HG02798 (cell line): ENCODE results near the gene MRPL28.
A peak's percentile ranks its signal among the peaks of the same experiment; 100 is the strongest.
"Not testable (repeated sequence)": the region's sequence is repeated elsewhere in the genome, so short reads cannot be mapped to it uniquely, and the experiment has no call there.

Experiments
- ATAC-seq: cut with Tn5 transposase; IDR thresholded peaks from one replicate; pipeline ENCODE4 v1.9.1; 2021; ENCODE audit warnings: mild to moderate bottlenecking; ENCODE audit not compliant: unreplicated experiment, poor library complexity

MRPL28 gene

DNA sequence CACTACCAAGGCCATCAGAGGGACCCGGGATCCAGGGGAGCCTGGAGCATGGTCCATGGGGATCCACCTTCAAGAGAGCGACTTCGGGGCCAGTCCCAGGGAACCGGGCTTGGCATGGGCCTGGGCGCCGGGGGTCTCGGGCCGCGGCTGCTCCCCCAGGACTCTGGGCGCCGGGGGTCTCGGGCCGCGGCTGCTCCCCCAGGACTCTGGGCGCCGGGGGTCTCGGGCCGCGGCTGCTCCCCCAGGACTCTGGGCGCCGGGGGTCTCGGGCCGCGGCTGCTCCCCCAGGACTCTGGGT, 7.7 kb downstream of the MRPL28 start:
- not testable (repeated sequence) for ATAC-seq

- peak; percentile 63 for ATAC-seq
Observed at GRCh38 chr16:361872-362701, 8.3 kb downstream of the MRPL28 start.

DNA sequence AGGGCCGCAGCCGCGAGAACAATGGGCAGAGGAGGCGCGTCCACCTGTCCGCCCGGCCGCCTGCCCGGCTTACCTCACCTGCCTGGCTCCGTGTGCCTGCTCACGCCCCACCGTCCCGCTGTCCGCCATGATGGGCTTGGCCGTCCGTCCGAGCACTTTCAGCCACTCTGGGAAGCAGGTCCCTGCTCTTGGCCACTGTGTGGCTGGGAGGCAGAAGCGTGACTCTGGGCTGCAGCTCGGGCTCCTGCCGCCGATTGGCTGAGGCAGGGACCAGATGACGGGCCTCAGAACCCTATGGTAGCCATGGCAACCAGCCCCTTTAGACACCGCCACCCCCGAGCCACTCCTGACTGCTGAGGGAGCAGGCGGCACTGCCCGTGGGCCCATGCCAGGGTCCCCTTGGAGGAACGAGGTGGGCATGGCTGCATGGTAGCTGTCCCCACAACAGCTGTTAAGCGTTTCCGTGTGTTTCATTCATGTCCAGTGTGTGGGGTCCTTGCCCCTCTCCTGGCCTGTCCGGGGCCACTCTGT, 8.9 kb downstream of the MRPL28 start:
- ATAC-seq, result no peak

GRCh38 chr16:360698-361336, 9.5 kb downstream of the MRPL28 start:
- no peak for ATAC-seq

- ATAC-seq, result no peak
Observed at GRCh38 chr16:359871-360697, 10.3 kb downstream of the MRPL28 start.

GRCh38 chr16:359067-359763, 11.1 kb downstream of the MRPL28 start:
- ATAC-seq, result no peak

GRCh38 chr16:356741-357140, 13.6 kb downstream of the MRPL28 start:
- no peak for ATAC-seq

DNA sequence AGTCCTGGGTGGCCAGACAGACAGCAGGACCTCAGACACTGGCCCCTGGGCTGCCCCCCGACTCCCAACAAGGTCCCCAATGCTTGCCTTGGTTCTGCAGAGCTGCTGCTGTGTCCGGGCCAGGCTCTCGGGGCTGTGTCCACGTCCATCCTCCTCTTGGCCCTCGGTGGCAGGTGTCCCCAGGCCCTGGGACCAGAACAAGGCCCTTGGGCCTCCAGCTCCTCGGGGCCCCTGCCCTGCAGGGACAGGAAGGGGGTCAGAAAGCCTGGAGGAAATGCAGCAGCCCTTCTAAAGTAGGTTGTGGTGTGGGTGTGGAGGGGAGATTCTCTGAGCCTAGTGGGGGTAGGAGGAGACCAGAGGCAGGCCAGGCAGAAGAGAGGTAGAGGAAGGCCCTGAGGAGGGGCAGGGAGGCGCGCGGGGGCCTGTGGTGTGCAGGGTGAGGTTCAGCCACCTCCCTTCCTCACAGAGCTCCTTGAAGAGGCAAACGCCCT, 15.3 kb downstream of the MRPL28 start:
- ATAC-seq, result no peak

DNA sequence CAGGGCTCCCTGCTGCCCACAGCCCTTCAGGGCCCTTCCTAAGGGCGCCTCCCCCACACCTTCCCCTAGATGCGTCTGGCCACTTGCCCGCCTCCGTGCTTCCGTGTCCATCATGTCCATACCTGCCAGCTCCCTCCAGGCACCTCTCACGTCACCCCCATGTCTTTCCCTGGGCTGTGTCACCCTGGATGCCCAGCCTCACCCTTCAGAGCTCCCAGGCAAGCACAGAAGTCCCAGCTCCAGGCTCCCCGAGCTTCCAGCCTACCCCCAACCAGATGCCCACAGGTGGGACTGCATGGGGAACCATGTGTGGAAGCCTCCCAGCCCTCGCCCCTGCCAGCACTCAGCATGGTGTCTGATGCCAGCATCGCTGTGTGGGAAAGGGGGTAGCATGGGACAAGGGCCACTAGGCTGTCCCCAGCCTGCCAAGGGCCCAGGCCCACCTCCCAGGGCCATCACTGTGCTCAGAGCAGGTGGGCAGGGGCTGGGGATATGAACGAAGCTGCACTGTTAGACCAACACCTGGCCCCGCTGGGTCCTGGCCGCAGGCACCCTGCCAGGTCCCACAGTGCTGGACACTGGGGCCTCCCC, 16.0 kb downstream of the MRPL28 start:
- ATAC-seq, result no peak

GRCh38 chr16:353404-354290, 16.7 kb downstream of the MRPL28 start:
- ATAC-seq, result no peak

DNA sequence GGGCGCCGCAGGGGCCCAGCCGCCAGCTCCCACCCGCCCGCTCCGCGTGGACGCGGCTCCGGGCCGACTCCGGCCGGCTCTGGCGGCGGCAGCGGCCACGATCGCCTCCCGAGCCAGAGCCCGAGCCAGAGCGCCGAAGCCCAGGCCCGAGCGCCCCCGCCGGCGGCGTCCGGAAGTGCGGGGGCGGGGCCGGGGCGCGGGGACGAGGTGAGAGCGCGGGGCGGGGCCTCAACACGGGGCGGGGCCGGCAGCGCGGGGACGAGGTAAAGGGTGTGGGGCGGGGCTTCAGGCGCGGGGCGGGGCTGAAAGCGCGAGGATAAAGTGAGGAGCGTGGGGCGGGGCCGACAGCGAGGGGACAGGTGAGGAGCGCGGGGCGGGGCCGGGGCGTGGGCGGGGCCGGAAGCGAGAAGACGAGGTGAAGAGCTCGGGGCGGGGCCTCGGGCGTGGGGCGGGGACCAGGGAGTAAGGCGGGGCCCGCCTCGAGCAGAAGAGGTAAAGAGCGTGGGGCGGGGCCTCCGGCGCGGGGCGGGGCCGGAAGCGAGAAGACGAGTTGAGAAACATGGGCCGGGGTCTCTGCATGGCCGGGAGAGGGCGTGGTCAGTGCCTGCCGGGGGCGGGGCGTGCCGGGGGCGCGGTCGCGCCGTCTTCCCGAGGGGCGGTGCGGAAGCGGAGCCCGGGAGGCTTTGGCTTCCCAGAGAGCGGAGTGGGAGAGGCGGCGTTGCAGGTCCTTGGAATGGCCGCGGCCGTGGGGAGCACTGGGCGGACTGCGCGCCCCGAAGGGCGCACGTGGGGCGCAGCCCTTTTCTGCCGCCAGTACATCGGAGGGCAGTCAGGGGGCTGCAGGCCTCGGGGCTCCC, 17.6 kb downstream of the MRPL28 start, which contains the start of gene AXIN1:
Gene AXIN1, minus strand, starts transcription at position 177 of the 857 bp plus-strand sequence. CDS start 5,698 bp downstream, outside the sequence.
- peak; percentile 74 for ATAC-seq

DNA sequence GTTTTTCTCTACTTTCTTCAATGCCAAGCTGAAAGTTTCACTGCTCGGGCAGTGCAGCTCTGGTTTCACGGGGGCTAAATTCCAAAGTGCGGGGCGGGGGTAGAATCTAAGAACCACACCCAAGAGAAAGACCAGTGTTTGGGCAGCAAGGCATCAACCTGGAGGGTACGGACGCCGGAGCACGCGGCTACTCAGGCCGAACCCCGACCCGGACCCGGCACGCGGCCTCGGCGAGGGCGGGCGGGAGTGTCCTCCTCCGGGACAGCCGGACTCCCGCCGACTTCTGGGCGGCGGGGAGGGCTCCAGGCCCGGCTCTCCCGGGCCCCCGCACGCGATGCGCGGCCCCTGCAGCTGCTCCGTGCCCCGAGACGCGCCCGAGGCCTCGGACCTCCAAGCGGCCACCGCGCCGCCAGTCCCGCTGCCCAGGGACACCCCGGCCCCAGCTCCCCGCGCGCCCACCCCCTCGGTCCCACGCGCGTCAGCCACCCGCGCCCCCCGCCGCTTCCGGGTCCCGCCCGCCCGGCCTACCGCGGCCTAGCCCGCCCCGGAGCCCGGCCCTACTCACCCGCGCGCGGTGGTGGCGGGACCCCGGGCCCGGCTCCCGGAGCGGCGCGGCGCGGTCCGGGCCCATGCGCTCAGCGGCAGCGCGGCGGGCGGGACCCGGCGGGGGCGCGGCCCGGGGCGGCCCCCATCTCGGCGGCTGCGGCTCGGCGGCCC, 18.4 kb downstream of the MRPL28 start:
- peak; percentile 23 for ATAC-seq

DNA sequence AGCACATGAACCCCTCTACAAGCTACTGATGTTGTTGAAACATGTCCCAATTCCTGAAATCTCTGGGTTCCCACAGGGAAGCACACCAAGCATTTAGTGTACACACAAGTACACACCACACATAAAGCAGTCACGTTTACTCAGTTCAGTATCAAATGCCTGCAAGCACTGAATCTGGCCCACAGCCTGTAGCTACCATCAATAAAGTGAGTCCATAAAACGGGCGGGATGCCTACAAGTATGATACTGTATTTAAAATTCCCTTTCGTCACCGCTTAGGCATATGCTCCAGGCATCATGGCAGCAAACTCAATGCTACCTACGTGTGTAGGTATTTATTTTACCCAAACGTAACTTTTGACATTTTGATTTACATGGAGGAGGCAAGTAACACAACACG, 20.1 kb downstream of the MRPL28 start:
- no peak for ATAC-seq

DNA sequence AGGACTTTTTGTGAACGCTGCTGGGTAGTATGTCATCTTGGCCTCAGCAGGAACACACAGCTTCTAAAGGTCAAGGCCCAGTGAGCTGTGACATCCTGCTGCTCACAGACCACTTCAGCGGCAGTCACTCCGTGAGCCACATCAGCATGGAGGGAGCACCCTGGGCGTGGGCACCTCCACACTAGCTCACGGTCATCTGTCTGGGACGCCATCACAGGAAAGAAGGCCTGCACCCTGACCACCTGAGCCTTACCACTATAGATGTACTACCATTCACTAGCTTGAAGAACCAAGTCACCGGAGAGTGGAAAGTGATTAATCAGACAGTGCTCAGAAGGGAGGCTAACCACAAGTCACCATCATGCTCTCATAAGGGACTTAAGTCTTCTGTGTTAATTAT, 21.1 kb downstream of the MRPL28 start:
- no peak for ATAC-seq

GRCh38 chr16:348495-348894, 21.8 kb downstream of the MRPL28 start:
- not testable (repeated sequence) for ATAC-seq

DNA sequence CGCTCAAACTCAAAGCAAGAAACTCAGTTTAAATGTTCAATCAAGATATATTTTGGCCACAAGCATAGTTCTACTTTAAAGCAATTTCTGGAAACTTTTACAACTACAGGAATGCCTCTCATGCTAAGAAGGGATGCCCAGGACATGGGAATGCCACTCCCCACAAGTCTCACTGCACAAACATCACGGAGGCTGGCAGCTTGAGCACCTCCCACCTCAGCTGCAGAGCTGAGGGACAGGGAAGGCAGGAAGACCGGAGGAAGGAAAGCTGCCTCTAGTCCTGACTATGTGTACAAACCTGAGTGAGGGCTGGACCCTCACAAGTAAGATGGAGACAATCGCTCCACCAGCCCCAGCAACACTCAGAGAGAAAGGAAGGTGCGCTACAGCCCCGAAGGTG, 23.1 kb downstream of the MRPL28 start:
- ATAC-seq, result no peak

- ATAC-seq, result no peak
Observed at GRCh38 chr16:346587-346986, 23.8 kb downstream of the MRPL28 start.
